Breast epithelium (tissue), 4 donors: ENCODE results near the gene ARGFX. TPM values are rescaled to one million over a fixed set of nuclear protein-coding genes. Genes with fewer than 3 reads are reported as not detected.

Source experiments
- DNase-seq, 2 donors: peaks; one replicate each; pipeline ENCODE4 v3.0.0-alpha.2; 2019; ENCODE audit warnings: low spot score in 2 of 2
- H3K27ac ChIP-seq, 2 donors: fragments of 200-600 bp; sonication (generic) in 1 of 2; one replicate each; pipeline ENCODE4 v1.5.1; 2016 to 2019; ENCODE audit warnings: mild to moderate bottlenecking in 1 of 2
- H3K27me3 ChIP-seq, 2 donors: fragments of 200-600 bp; sonication (generic) in 1 of 2; one replicate each; pipeline versions ENCODE4 v1.5.1 to v1.6.0; 2017 to 2019; ENCODE audit warnings: control low read depth in 1 of 2, mild to moderate bottlenecking in 1 of 2
- H3K36me3 ChIP-seq: fragments of 200-600 bp; one replicate; pipeline ENCODE4 v1.5.1; 2019
- H3K4me1 ChIP-seq, 2 donors: fragments of 200-600 bp; sonication (generic); one replicate each; pipeline ENCODE4 v1.5.1; 2016 to 2019; ENCODE audit warnings: control low read depth in 1 of 2
- H3K4me3 ChIP-seq, 3 donors: fragments of 200-600 bp; sonication (generic); 1 replicate in 2 of 3; 2 replicates in 1 of 3; pipeline ENCODE4 v1.5.1; 2016 to 2019; ENCODE audit warnings: mild to moderate bottlenecking in 3 of 3, moderate library complexity in 2 of 3
- H3K9me3 ChIP-seq, 2 donors: fragments of 200-600 bp; sonication (generic) in 1 of 2; one replicate each; pipeline ENCODE4 v1.5.1; 2016 to 2019; ENCODE audit warnings: control low read depth in 1 of 2
- CTCF ChIP-seq, 3 donors: fragments of 450-650 bp; IDR thresholded peaks; one replicate each; pipeline ENCODE4 v1.5.1; 2016 to 2017; ENCODE audit warnings: antibody characterized with exemption in 3 of 3, mild to moderate bottlenecking in 3 of 3, moderate library complexity in 3 of 3
- POLR2A ChIP-seq: fragments of 450-650 bp; IDR thresholded peaks from one replicate; pipeline ENCODE4 v1.6.1; 2016; ENCODE audit warnings: antibody characterized with exemption, mild to moderate bottlenecking, moderate library complexity
- POLR2AphosphoS5 ChIP-seq, 3 donors: sonication (generic); formaldehyde crosslinking; IDR thresholded peaks; one replicate each; pipeline ENCODE4 v1.6.1; 2017; ENCODE audit warnings: antibody characterized with exemption in 3 of 3
- intact Hi-C: fragments of 100-400 bp; cut with DNase I; formaldehyde crosslinking; loops from one replicate; pipeline ENCODE4 v1.15.1; 2023; ENCODE audit warnings: low total_unique reads
- total RNA-seq, 3 donors: library from RNA; depleted of rRNA; stranded (reverse); fragments of >200 nt; gene quantifications; one replicate each; pipeline ENCODE4 v1.1.0, GENCODE V29; 2016

The ARGFX gene
- total RNA-seq, 3 donors from 2014 or later = not detected

GRCh38 chr3:121542924-121543323 lies 24.8 kb upstream of the ARGFX start:
- DNase-seq = no peak
- Histone ChIP-seq H3K27me3 (no peaks in the 10 kb centered on the region), H3K4me1 (no peaks in the 10 kb centered on the region), H3K27ac (no peak overlapping the region), H3K36me3 (no peaks in the 10 kb centered on the region), H3K4me3 (no peak overlapping the region), H3K9me3 (no peaks in the 10 kb centered on the region)
- intact Hi-C loops = no loop called here
- no peak for TF ChIP-seq POLR2AphosphoS5 (IDR thresholded peaks at IDR 0.05)
- TF ChIP-seq POLR2A = no peak
- TF ChIP-seq CTCF (IDR thresholded peaks at IDR 0.05) = no peak

GRCh38 chr3:121545049-121545573 lies 22.6 kb upstream of the ARGFX start:
- Histone ChIP-seq H3K9me3 (no peaks in the 10 kb centered on the region), H3K4me3 (peak overlapping the region; percentile 54 to 66 (median 57)), H3K36me3 (no peaks in the 10 kb centered on the region), H3K4me1 (no peaks in the 10 kb centered on the region), H3K27ac (no peak overlapping the region), H3K27me3 (no peaks in the 10 kb centered on the region)
- DNase-seq = no peak
- TF ChIP-seq POLR2A = no peak
- no peak for TF ChIP-seq POLR2AphosphoS5 (IDR thresholded peaks at IDR 0.05)
- TF ChIP-seq CTCF (IDR thresholded peaks at IDR 0.05) = no peak
- intact Hi-C loops = no loop called here

GRCh38 chr3:121545574-121546455 lies 21.9 kb upstream of the ARGFX start, which contains the start of gene POLQ:
POLQ (minus strand) TSS chr3:121545988; CDS start chr3:121545877, 111 bp downstream.
- peak; percentile 79 to 85 for DNase-seq
- intact Hi-C loops = no loop called here
- Histone ChIP-seq H3K4me1 (no peaks in the 10 kb centered on the region), H3K27me3 (no peaks in the 10 kb centered on the region), H3K36me3 (no peaks in the 10 kb centered on the region), H3K9me3 (no peaks in the 10 kb centered on the region), H3K4me3 (peak within 1 kb of the TSS; percentile 54 to 66 (median 57)), H3K27ac (peak within 1 kb of the TSS; percentile 58 to 63)
- peak in 2 of 3 donors; percentile 19 to 34 for TF ChIP-seq POLR2AphosphoS5 (IDR thresholded peaks at IDR 0.05)
- no peak for TF ChIP-seq POLR2A

GRCh38 chr3:121552379-121552778 lies 15.4 kb upstream of the ARGFX start:
- H3K27ac ChIP-seq = no peak overlapping the region
- TF ChIP-seq CTCF (IDR thresholded peaks at IDR 0.05) = no peak
- H3K36me3 ChIP-seq = no peaks in the 10 kb centered on the region
- H3K4me1 ChIP-seq = no peaks in the 10 kb centered on the region
- no peak overlapping the region for H3K4me3 ChIP-seq
- H3K27me3 ChIP-seq = no peaks in the 10 kb centered on the region
- no peak for DNase-seq
- intact Hi-C loops = no loop called here
- no peaks in the 10 kb centered on the region for H3K9me3 ChIP-seq

- Histone ChIP-seq H3K27me3 (no peaks in the 10 kb centered on the region), H3K36me3 (no peaks in the 10 kb centered on the region), H3K4me3 (no peak overlapping the region), H3K9me3 (no peaks in the 10 kb centered on the region), H3K4me1 (no peaks in the 10 kb centered on the region), H3K27ac (no peak overlapping the region)
- no peak for DNase-seq
- intact Hi-C loops = no loop called here
- TF ChIP-seq POLR2A (no peak), POLR2AphosphoS5 (IDR thresholded peaks at IDR 0.05) (no peak), CTCF (IDR thresholded peaks at IDR 0.05) (no peak)
These were observed 15.0 kb upstream of the ARGFX start for GRCh38 chr3:121552797-121553196.
